Psoas muscle (tissue), 8 donors: ENCODE measurements around the gene PTBP3. TPM values are rescaled to one million over a fixed set of nuclear protein-coding genes. Genes with fewer than 3 reads are reported as not detected.
A peak's percentile ranks its signal among the peaks of the same experiment; 100 is the strongest.

Experiments used
- ATAC-seq, 4 donors: fragments of 200-7000 bp; cut with Tn5 transposase; one replicate each; pipeline ENCODE4 v1.9.1; 2020; ENCODE audit warnings: moderate library complexity in 3 of 4, mild to moderate bottlenecking in 2 of 4
- DNase-seq, 2 donors: peaks; one replicate each; pipeline ENCODE4 v3.0.0-alpha.2; 2020
- H3K27ac ChIP-seq: fragments of 200-600 bp; one replicate; pipeline ENCODE4 v1.8.0; 2022
- H3K27me3 ChIP-seq, 3 donors: fragments of 200-600 bp in 1 of 3; one replicate each; pipeline versions ENCODE4 v1.6.1 to v1.8.0; 2013 to 2022; ENCODE audit warnings: low read length in 2 of 3, mild to moderate bottlenecking in 2 of 3, moderate library complexity in 1 of 3; ENCODE audit not compliant: insufficient read depth in 3 of 3
- H3K36me3 ChIP-seq, 2 donors: fragments of 200-600 bp in 1 of 2; one replicate each; pipeline versions ENCODE4 v1.6.1 to v1.8.0; 2013 to 2022; ENCODE audit warnings: low read depth in 1 of 2, mild to moderate bottlenecking in 1 of 2, moderate library complexity in 1 of 2; ENCODE audit not compliant: insufficient read depth in 1 of 2
- H3K4me1 ChIP-seq: fragments of 200-600 bp; one replicate; pipeline ENCODE4 v1.8.0; 2022
- H3K4me3 ChIP-seq: fragments of 200-600 bp; one replicate; pipeline ENCODE4 v1.8.0; 2022; ENCODE audit warnings: mild to moderate bottlenecking
- H3K9me3 ChIP-seq: fragments of 200-600 bp; one replicate; pipeline ENCODE4 v1.8.0; 2022
- WGBS, 3 donors: extraction: QIAGEN DNeasy Blood & Tissue Kit; methylation state at CpG; one replicate each; pipeline versions ENCODE4 v1.1.6 to v1.1.7; 2013; 5-methylcytosine and 5-hydroxymethylcytosine counted together
- intact Hi-C, 2 donors: fragments of 100-400 bp; cut with DNase I; formaldehyde crosslinking; loops; one replicate each; pipeline versions ENCODE4 v1.11.0 to v1.14.2; 2022
- polyA plus RNA-seq, 3 donors: library from polyadenylated mRNA; stranded (reverse); fragments of 200-250 nt; gene quantifications; one replicate each; pipeline ENCODE4 v1.2.3, GENCODE V29; 2013
- total RNA-seq, 4 donors: library from RNA; stranded (reverse); fragmentation: NEBNext Ultra II Directional in 2 of 4; extraction: Animal tissue kit (Norgen Biotek cat#: 25700) in 2 of 4; gene quantifications; one replicate each; pipeline versions ENCODE4 v1.2.1 to v1.2.4, GENCODE V29; 2021 to 2023
- TF ChIP-seq, protein P1 (sequence below): fragments of 200-600 bp; IDR thresholded peaks from one replicate; pipeline ENCODE4 v1.8.0; 2022; ENCODE audit warnings: antibody characterized with exemption
- donor health status: healthy with polysubstance abuse.
- donor health status: DM: no; HTN: no; CAD: no; lungs with moderate emphysema.
- donor health status: Bipolar disorder and iron deficiency.
- donor health status: healthy.
- donor health status: DM: yes; HTN: yes; CAD: no.
- donor health status: DM: no; HTN: no; CAD: no.
- donor health status: DM: no; HTN: no; CAD: no.
- donor health status: DM: yes; HTN: yes; CAD: no.

PTBP3 gene
- total and polyA plus RNA-seq, 7 donors = 2.8 to 26.9 (median 9.1) TPM

DNA sequence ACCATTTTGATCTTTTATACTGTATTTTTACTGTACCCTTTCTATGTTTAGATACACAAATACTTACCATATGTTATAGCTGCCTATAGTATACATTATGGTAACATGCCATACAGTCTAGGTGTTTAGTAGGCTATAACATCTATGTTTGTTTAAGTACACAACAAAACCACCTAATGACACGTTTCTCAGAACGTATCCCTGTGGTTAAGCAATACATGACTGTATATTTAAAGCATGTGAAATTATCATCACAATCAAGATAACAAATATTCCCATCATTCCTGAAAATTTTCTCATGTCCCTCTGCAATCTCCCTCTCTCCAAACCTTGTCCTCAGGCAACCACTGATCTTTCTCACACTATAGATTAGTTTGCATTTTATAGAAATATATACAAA is 91.9 kb downstream of the PTBP3 start:
- intact Hi-C loops = no loop called here
- no peaks in the 10 kb centered on the region for H3K4me1 ChIP-seq
- H3K4me3 ChIP-seq = no peak overlapping the region
- TF ChIP-seq, protein P1, sequence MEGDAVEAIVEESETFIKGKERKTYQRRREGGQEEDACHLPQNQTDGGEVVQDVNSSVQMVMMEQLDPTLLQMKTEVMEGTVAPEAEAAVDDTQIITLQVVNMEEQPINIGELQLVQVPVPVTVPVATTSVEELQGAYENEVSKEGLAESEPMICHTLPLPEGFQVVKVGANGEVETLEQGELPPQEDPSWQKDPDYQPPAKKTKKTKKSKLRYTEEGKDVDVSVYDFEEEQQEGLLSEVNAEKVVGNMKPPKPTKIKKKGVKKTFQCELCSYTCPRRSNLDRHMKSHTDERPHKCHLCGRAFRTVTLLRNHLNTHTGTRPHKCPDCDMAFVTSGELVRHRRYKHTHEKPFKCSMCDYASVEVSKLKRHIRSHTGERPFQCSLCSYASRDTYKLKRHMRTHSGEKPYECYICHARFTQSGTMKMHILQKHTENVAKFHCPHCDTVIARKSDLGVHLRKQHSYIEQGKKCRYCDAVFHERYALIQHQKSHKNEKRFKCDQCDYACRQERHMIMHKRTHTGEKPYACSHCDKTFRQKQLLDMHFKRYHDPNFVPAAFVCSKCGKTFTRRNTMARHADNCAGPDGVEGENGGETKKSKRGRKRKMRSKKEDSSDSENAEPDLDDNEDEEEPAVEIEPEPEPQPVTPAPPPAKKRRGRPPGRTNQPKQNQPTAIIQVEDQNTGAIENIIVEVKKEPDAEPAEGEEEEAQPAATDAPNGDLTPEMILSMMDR = no peak
- no peaks in the 10 kb centered on the region for H3K27me3 ChIP-seq
- H3K27ac ChIP-seq = no peak overlapping the region
- no peak for DNase-seq
- peaks cover 0 to 15% of the 10 kb centered on the region in 2 donors for H3K36me3 ChIP-seq
- WGBS, 3 donors = 88 to 95% (median 94%) methylated on average over 2 of the region's 2 CpGs
- H3K9me3 ChIP-seq = no peaks in the 10 kb centered on the region
- no peak for ATAC-seq

DNA sequence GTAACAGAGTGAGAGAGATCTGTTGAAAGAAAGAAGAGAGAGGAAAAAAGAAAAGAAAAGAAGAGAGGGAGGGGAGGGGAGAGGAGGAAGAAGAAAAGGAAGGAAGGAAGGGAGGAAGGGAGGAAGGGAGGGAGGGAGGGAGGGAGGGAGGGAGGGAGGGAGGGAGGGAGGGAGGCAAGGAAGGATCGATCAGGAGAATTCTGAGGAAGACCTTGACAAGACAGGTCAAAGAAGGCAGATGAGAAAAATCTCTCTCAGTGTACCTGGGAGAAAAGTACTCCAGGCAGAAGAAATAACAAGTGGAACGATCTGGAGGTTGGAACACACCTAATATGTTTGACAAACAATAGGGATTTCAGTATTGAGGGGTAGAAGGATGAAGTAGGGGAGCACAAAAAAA is 93.7 kb downstream of the PTBP3 start:
- Histone ChIP-seq H3K27me3 (no peaks in the 10 kb centered on the region), H3K9me3 (no peaks in the 10 kb centered on the region), H3K27ac (no peak overlapping the region), H3K4me1 (no peaks in the 10 kb centered on the region), H3K36me3 (peaks cover 0 to 11% of the 10 kb centered on the region in 2 donors), H3K4me3 (no peak overlapping the region)
- intact Hi-C loops = no loop called here
- WGBS, 3 donors = 77 to 94% (median 86%) methylated on average over 2 of the region's 2 CpGs
- DNase-seq = no peak
- TF ChIP-seq, protein P1 = no peak
- ATAC-seq = no peak

DNA sequence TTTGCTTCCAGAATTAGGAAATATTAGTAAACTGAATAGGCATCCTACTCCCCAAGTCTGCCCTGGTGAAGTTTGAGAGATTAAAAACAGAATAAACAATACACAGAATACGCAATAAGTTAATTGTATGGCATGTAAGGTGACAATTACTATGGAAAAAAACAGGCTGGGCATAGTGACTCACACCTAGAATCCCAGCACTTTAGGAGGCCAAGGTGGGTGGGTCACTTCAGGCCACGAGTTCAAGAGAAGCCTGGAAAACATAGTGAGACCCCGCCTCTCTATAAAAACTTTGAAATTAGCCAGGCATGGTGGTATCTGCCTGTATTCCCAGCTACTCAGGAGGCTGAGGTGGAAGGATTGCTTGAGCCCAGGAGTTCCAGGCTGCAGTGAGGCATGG is 94.1 kb downstream of the PTBP3 start:
- H3K36me3 ChIP-seq = peaks cover 0 to 14% of the 10 kb centered on the region in 2 donors
- no peak overlapping the region for H3K4me3 ChIP-seq
- intact Hi-C loops = no loop called here
- H3K27ac ChIP-seq = no peak overlapping the region
- ATAC-seq = no peak
- no peak for DNase-seq
- H3K4me1 ChIP-seq = no peaks in the 10 kb centered on the region
- TF ChIP-seq, protein P1 = no peak
- no peaks in the 10 kb centered on the region for H3K27me3 ChIP-seq
- 58 to 99% (median 80%) methylated on average over 3 of the region's 3 CpGs for WGBS, 3 donors
- H3K9me3 ChIP-seq = no peaks in the 10 kb centered on the region

DNA sequence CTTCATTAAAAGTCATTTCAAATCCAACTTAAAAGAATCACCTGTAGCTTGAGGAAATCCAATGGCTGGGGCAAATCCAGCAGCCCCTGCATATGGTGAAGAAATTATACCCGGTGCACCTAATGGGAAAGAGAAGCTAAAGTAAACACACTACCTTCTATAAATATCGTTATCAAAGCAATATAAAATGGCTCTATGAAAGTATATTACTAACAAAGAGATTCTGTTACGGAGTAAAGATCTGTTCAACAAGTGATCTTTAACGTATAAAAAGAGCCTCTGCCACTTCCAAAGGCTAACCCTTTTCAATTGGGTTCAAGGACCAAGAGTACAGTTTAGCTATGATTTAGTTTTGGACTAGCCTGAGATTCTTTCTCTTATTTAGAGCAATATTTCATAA is 98.6 kb downstream of the PTBP3 start:
- ATAC-seq (no peak), DNase-seq (no peak)
- Histone ChIP-seq H3K4me1 (no peaks in the 10 kb centered on the region), H3K36me3 (peaks cover 0 to 15% of the 10 kb centered on the region in 2 donors), H3K27ac (no peak overlapping the region), H3K9me3 (no peaks in the 10 kb centered on the region), H3K4me3 (no peak overlapping the region), H3K27me3 (no peaks in the 10 kb centered on the region)
- TF ChIP-seq, protein P1 = no peak
- intact Hi-C loops = no loop called here
- WGBS, 3 donors = 71 to 83% (median 75%) methylated on average over 4 of the region's 4 CpGs

DNA sequence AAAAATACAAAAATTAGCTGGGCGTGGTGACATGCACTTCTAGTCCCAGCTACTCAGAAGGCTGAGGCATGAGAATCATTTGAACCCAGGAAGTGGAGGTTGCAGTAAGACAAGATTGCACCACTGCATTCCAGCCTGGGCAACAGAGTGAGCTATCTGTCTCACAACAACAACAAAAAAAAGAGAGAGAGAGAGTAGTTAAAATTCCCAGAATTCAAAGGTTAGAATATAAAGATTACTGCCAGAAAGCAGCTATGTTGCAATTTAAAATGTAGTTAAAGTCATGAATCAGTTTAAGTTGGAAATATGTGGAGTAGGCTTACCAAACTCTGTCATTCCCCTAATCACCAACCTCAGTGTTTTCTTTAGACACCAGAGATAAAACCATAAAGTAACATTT is 99.7 kb downstream of the PTBP3 start:
- TF ChIP-seq, protein P1 = no peak
- Histone ChIP-seq H3K36me3 (peaks cover 0 to 15% of the 10 kb centered on the region in 2 donors), H3K27ac (no peak overlapping the region), H3K4me3 (no peak overlapping the region), H3K4me1 (no peaks in the 10 kb centered on the region), H3K27me3 (no peaks in the 10 kb centered on the region), H3K9me3 (no peaks in the 10 kb centered on the region)
- no peak for ATAC-seq
- peak in 1 of 2 donors; percentile 16 for DNase-seq
- intact Hi-C loops = no loop called here
- WGBS, 3 donors = 94 to 100% (median 98%) methylated on average over 1 of the region's 1 CpG
